Nephron progenitor cell (in vitro differentiated cells): ENCODE measurements around the gene MYBPC1.
"Not testable (repeated sequence)": the region's sequence is repeated elsewhere in the genome, so short reads cannot be mapped to it uniquely, and the experiment has no call there.

Experiments used
- DNase-seq: peaks from one replicate; pipeline ENCODE4 v3.0.0; 2021
- H3K27ac Mint-ChIP-seq: 2 replicates; pipeline ENCODE4 v1.8.0; 2021; ENCODE audit warnings: mild to moderate bottlenecking, moderate library complexity, mixed read lengths
- H3K27me3 Mint-ChIP-seq: 2 replicates; pipeline ENCODE4 v1.8.0; 2021; ENCODE audit warnings: mild to moderate bottlenecking, low read depth, mixed read lengths; ENCODE audit not compliant: poor library complexity
- H3K36me3 Mint-ChIP-seq: 2 replicates; pipeline ENCODE4 v1.8.0; 2021; ENCODE audit warnings: low read depth, mixed read lengths
- H3K4me1 Mint-ChIP-seq: 2 replicates; pipeline ENCODE4 v1.8.0; 2021; ENCODE audit warnings: mixed read lengths
- H3K4me3 Mint-ChIP-seq: 2 replicates; pipeline ENCODE4 v1.8.0; 2021; ENCODE audit warnings: mild to moderate bottlenecking, moderate library complexity, mixed read lengths
- H3K9me3 Mint-ChIP-seq: 2 replicates; pipeline ENCODE4 v1.8.0; 2021; ENCODE audit warnings: mild to moderate bottlenecking, moderate library complexity, mixed read lengths
- TF ChIP-seq, protein P1 (sequence below): fragments of 200-600 bp; sonication (generic); IDR thresholded peaks from 2 replicates; pipeline ENCODE4 v1.5.0; 2021; ENCODE audit warnings: antibody characterized with exemption

MYBPC1 gene

DNA sequence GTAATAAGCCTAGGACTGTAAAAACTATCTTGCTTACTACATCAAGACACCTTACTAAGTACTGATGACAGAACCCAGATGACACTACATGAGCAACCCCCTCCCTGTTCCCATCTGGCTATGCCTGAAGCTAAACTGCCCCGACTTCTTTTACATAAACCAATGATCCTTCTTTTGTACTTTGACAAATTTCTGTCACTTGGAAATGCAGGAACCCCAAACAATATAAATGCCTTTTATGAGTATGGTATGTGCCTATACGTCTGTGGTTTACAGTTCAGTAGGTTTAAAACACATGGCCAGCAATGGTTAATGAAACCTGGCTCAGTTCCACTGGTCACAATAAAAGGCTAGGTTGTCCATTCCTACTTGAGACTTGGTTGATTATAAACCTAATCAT lies 138.4 kb downstream of the MYBPC1 start:
- TF ChIP-seq, protein P1, sequence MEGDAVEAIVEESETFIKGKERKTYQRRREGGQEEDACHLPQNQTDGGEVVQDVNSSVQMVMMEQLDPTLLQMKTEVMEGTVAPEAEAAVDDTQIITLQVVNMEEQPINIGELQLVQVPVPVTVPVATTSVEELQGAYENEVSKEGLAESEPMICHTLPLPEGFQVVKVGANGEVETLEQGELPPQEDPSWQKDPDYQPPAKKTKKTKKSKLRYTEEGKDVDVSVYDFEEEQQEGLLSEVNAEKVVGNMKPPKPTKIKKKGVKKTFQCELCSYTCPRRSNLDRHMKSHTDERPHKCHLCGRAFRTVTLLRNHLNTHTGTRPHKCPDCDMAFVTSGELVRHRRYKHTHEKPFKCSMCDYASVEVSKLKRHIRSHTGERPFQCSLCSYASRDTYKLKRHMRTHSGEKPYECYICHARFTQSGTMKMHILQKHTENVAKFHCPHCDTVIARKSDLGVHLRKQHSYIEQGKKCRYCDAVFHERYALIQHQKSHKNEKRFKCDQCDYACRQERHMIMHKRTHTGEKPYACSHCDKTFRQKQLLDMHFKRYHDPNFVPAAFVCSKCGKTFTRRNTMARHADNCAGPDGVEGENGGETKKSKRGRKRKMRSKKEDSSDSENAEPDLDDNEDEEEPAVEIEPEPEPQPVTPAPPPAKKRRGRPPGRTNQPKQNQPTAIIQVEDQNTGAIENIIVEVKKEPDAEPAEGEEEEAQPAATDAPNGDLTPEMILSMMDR, result no peak
- Mint-ChIP-seq H3K4me3 (no peak overlapping the region), H3K9me3 (no peaks in the 10 kb centered on the region), H3K27ac (no peak overlapping the region), H3K4me1 (peaks cover 6% of the 10 kb centered on the region), H3K27me3 (no peaks in the 10 kb centered on the region), H3K36me3 (peaks cover 15% of the 10 kb centered on the region)
- DNase-seq, result no peak

DNA sequence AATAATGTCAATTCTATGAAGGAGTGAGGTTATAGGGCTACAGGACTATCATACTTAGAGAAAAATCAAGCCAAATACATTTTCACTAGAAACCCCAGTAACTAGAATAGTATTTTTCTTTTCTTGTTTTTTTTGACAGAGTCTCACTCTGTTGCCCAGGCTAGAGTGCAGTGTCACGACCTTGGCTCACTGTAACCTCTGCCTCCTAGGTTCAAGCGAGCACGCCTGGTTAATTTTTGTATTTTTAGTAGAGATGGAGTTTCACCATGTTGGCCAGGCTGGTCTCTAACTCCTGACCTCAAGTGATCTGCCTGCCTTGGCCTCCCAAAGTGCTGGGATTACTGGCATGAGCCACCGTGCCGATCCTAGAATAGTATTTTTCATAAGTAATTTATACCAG lies 139.7 kb downstream of the MYBPC1 start:
- not testable (repeated sequence) for H3K27ac Mint-ChIP-seq, DNase-seq, H3K4me3 Mint-ChIP-seq, H3K4me1 Mint-ChIP-seq, H3K27me3 Mint-ChIP-seq, H3K9me3 Mint-ChIP-seq
- H3K36me3 Mint-ChIP-seq, result peaks cover 25% of the 10 kb centered on the region
